WTC11 (cell line): Measurements from ENCODE around the gene DPH1.

Source experiments
- ATF1 ChIP-seq: sonication (generic); formaldehyde crosslinking; IDR thresholded peaks from 2 replicates; pipeline ENCODE4 v1.8.1; 2023; ENCODE audit warnings: mild to moderate bottlenecking, moderate library complexity, missing genetic modification reagents
- CDX4 ChIP-seq: fragments of 250-450 bp; sonication (Bioruptor Pico); IDR thresholded peaks from 2 replicates; pipeline ENCODE4 v1.9.0; 2021; ENCODE audit warnings: moderate library complexity, mild to moderate bottlenecking, inconsistent platforms, borderline replicate concordance
- CTCF ChIP-seq: fragments of 200-600 bp; IDR thresholded peaks from 2 replicates; pipeline ENCODE4 v1.8.0; 2022; ENCODE audit warnings: antibody characterized with exemption
- ESRRA ChIP-seq: sonication (generic); formaldehyde crosslinking; IDR thresholded peaks from 2 replicates; pipeline ENCODE4 v1.8.1; 2022; ENCODE audit warnings: mild to moderate bottlenecking, missing genetic modification reagents, borderline replicate concordance
- FOXP1 ChIP-seq: sonication (generic); formaldehyde crosslinking; IDR thresholded peaks from 2 replicates; pipeline ENCODE4 v1.8.0; 2022; ENCODE audit warnings: missing genetic modification reagents, mild to moderate bottlenecking, moderate library complexity, borderline replicate concordance
- GTF2I ChIP-seq: fragments of 250-450 bp; sonication (Bioruptor Pico); conservative IDR thresholded peaks from 2 replicates; pipeline ENCODE4 v1.4.0; 2021; ENCODE audit warnings: mild to moderate bottlenecking
- JUN ChIP-seq: sonication (generic); formaldehyde crosslinking; IDR thresholded peaks from 2 replicates; pipeline ENCODE4 v1.8.0; 2023; ENCODE audit warnings: mild to moderate bottlenecking, missing genetic modification reagents
- KAT7 ChIP-seq: sonication (generic); formaldehyde crosslinking; IDR thresholded peaks from 2 replicates; pipeline ENCODE4 v1.8.1; 2023; ENCODE audit warnings: missing genetic modification reagents, mild to moderate bottlenecking, borderline replicate concordance
- MAX ChIP-seq: sonication (generic); formaldehyde crosslinking; IDR thresholded peaks from 2 replicates; pipeline ENCODE4 v1.8.0; 2022; ENCODE audit warnings: mild to moderate bottlenecking, missing genetic modification reagents
- NR1H2 ChIP-seq: sonication (generic); formaldehyde crosslinking; IDR thresholded peaks from 2 replicates; pipeline ENCODE4 v1.9.0; 2021; ENCODE audit warnings: mild to moderate bottlenecking, moderate library complexity, missing genetic modification reagents
- PREB ChIP-seq: sonication (generic); formaldehyde crosslinking; IDR thresholded peaks from 2 replicates; pipeline ENCODE4 v1.8.1; 2022; ENCODE audit warnings: mild to moderate bottlenecking, missing genetic modification reagents, moderate library complexity, borderline replicate concordance
- ZSCAN18 ChIP-seq: fragments of 250-450 bp; sonication (Bioruptor Pico); IDR thresholded peaks from 2 replicates; pipeline ENCODE4 v2.1.2; 2022; ENCODE audit warnings: mild to moderate bottlenecking, moderate library complexity

- TF ChIP-seq CTCF: no peak
- no peak for TF ChIP-seq ATF1
- TF ChIP-seq NR1H2 (CRISPR knock-in tag): no peak
- TF ChIP-seq JUN (CRISPR knock-in tag): no peak
- TF ChIP-seq CDX4 (CRISPR knock-in tag): no peak
- TF ChIP-seq KAT7 (CRISPR knock-in tag): no peak
- TF ChIP-seq GTF2I (CRISPR knock-in tag): no peak
- no peak for TF ChIP-seq ESRRA
- no peak for TF ChIP-seq FOXP1 (CRISPR knock-in tag)
- TF ChIP-seq ZSCAN18 (CRISPR knock-in tag): no peak
- TF ChIP-seq MAX (CRISPR knock-in tag): no peak
- TF ChIP-seq PREB (CRISPR knock-in tag): no peak
These were observed 2.3 kb upstream of the DPH1 start for GRCh38 chr17:2027528-2028233.
